Liver (tissue), 3 donors: Measurements from ENCODE around the gene SLC35E1.

Experiments used
- ATF3 ChIP-seq: IDR thresholded peaks from 2 replicates; pipeline ENCODE4 v1.6.1; 2016; ENCODE audit warnings: antibody characterized with exemption
- CTCF ChIP-seq: fragments of 150-350 bp; IDR thresholded peaks from 2 replicates; pipeline ENCODE4 v1.5.1; 2017; ENCODE audit warnings: improper control_type of control experiment, low read depth, low read length; ENCODE audit not compliant: missing input control
- GABPA ChIP-seq, 2 donors: IDR thresholded peaks in 1 of 2; conservative IDR thresholded peaks in 1 of 2; 2 replicates each; pipeline ENCODE4 v1.6.1; 2016; ENCODE audit warnings: antibody characterized with exemption in 2 of 2, mild to moderate bottlenecking in 1 of 2, moderate library complexity in 1 of 2
- REST ChIP-seq: IDR thresholded peaks from 2 replicates; pipeline ENCODE4 v1.6.1; 2016; ENCODE audit warnings: antibody characterized with exemption, mild to moderate bottlenecking
- SP1 ChIP-seq: IDR thresholded peaks from 2 replicates; pipeline ENCODE4 v1.6.1; 2018; ENCODE audit warnings: antibody characterized with exemption, mild to moderate bottlenecking
- YY1 ChIP-seq: IDR thresholded peaks from 2 replicates; pipeline ENCODE4 v1.6.1; 2016; ENCODE audit warnings: antibody characterized with exemption, mild to moderate bottlenecking
- donor health status: healthy.
- donor health status: healthy.

- TF ChIP-seq SP1 (no peak), CTCF (no peak), GABPA (IDR thresholded peaks at IDR 0.05 in 1 of 2, conservative IDR thresholded peaks at IDR 0.05 in 1 of 2) (no peak), ATF3 (no peak), YY1 (no peak), REST (no peak)
Observed at GRCh38 chr19:16529466-16530144, 42.6 kb downstream of the SLC35E1 start.
